Gastroesophageal sphincter (tissue), 4 donors: ENCODE data around the gene MAGI3. TPM values are rescaled to one million over a fixed set of nuclear protein-coding genes. Genes with fewer than 3 reads are reported as not detected.

ENCODE experiments used
- ATAC-seq: fragments of 150-250 bp; one replicate; pipeline ENCODE4 v1.9.1; 2016; ENCODE audit warnings: mild to moderate bottlenecking, moderate library complexity
- H3K27ac ChIP-seq, 4 donors: fragments of 200-600 bp; sonication (generic) in 3 of 4; 1 replicate in 3 of 4; 2 replicates in 1 of 4; pipeline ENCODE4 v1.5.1; 2016 to 2019
- H3K27me3 ChIP-seq: fragments of 200-600 bp; sonication (generic); one replicate; pipeline ENCODE4 v1.5.1; 2019
- H3K36me3 ChIP-seq, 2 donors: fragments of 200-600 bp; sonication (generic); one replicate each; pipeline ENCODE4 v1.5.1; 2019; ENCODE audit warnings: control low read depth in 1 of 2
- H3K4me1 ChIP-seq, 3 donors: fragments of 200-600 bp; sonication (generic); 1 replicate in 2 of 3; 2 replicates in 1 of 3; pipeline ENCODE4 v1.5.1; 2016 to 2019; ENCODE audit warnings: control low read depth in 2 of 3
- H3K4me3 ChIP-seq, 2 donors: fragments of 200-600 bp; sonication (generic); one replicate each; pipeline ENCODE4 v1.5.1; 2019; ENCODE audit warnings: mild to moderate bottlenecking in 1 of 2, moderate library complexity in 1 of 2
- H3K9me3 ChIP-seq, 3 donors: fragments of 200-600 bp; sonication (generic); one replicate each; pipeline ENCODE4 v1.5.1; 2017 to 2019; ENCODE audit warnings: control low read depth in 2 of 3
- CTCF ChIP-seq, 4 experiments: fragments of 200-600 bp in 2 of 4; fragments of 450-650 bp in 2 of 4; sonication (generic) in 1 of 4; IDR thresholded peaks; one replicate each; pipeline ENCODE4 v1.5.1; 2017 to 2019; ENCODE audit warnings: antibody characterized with exemption in 4 of 4, mild to moderate bottlenecking in 2 of 4, moderate library complexity in 2 of 4
- EP300 ChIP-seq: sonication (generic); formaldehyde crosslinking; IDR thresholded peaks from one replicate; pipeline ENCODE4 v1.6.1; 2017; ENCODE audit warnings: antibody characterized with exemption, mild to moderate bottlenecking
- POLR2A ChIP-seq, 2 donors: fragments of 450-650 bp; IDR thresholded peaks; one replicate each; pipeline ENCODE4 v1.6.1; 2017; ENCODE audit warnings: antibody characterized with exemption in 2 of 2, mild to moderate bottlenecking in 2 of 2, moderate library complexity in 1 of 2
- POLR2AphosphoS5 ChIP-seq: sonication (generic); formaldehyde crosslinking; IDR thresholded peaks from one replicate; pipeline ENCODE4 v1.6.1; 2017; ENCODE audit warnings: antibody characterized with exemption
- WGBS, 2 donors: methylation state at CpG; one replicate each; pipeline ENCODE4 v1.1.5; 2018; ENCODE audit warnings: low coverage in 1 of 2; 5-methylcytosine and 5-hydroxymethylcytosine counted together
- total RNA-seq, 4 donors: library from RNA; depleted of rRNA; stranded (reverse); fragments of >200 nt; gene quantifications; one replicate each; pipeline ENCODE4 v1.1.0, GENCODE V29; 2016

The MAGI3 gene
- total RNA-seq, 4 donors from 2014 or later: 18.2 to 26.6 (median 22.7) TPM

DNA sequence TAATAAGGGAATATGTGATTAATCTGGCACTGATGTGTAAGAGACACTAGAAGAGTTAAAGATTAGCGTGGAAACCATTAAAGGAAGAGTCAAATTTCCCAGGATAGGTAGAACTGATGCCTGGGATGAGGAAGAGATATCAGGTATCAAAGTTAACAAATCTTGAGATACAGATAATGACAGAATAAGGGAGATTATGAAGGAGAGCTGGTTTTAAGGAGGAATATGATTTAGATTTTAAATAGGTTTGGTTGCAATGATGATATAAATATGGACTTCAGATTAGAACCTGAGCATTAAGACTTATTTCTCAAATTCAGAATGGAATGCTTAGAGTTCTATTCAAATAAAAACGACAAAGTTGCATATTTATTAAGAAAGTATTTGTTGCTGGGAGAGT lies 26.2 kb downstream of the MAGI3 start:
- 86 to 95% methylated on average over 2 of the region's 2 CpGs for WGBS, 2 donors
- TF ChIP-seq POLR2AphosphoS5 (no peak), EP300 (no peak), POLR2A (IDR thresholded peaks at IDR 0.05) (no peak), CTCF (IDR thresholded peaks at IDR 0.05) (no peak)
- Histone ChIP-seq H3K27me3 (no peaks in the 10 kb centered on the region), H3K4me1 (peaks cover 2 to 10% (median 2%) of the 10 kb centered on the region in 3 donors), H3K36me3 (no peaks in the 10 kb centered on the region), H3K27ac (no peak overlapping the region), H3K4me3 (no peak overlapping the region), H3K9me3 (peaks cover 0 to 3% (median 0%) of the 10 kb centered on the region in 3 donors)
- ATAC-seq: no peak

DNA sequence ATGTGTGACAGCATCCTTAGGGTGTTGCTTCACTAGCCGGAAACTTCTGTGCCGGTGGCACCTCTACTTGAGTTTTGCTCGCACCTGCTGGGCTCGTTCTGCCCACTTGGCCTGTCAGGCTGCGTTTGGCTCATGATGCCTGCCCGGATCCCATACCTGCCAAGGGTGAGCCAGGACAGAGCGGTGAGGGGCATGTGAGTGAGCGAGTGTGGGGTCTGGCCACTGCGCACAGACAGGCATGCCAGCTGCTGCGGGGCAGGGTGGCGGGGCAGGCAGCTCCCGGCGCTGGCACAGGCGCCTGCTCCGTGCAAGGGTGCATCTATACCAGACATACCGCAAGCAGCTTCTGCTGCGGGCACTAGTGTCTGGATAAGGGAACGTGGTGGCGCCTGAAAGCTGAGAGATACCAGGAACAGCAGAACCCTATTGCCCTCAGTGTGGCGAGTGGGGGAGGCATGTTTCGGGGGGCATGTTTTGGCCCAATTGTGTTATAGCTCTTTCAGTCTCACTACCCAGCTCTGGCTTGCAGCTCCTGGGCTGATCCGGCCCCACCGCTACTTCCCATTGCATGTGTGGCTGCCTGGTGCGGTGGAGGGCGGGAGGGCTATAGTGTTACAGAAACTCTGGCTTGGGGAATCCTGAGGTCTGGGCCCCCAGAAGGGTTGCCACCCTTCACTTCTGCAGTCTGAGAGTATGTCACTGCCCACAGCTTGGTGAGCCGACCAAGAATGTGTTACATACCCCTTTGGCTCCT lies 32.2 kb downstream of the MAGI3 start:
- peaks cover 0 to 3% (median 0%) of the 10 kb centered on the region in 3 donors for H3K9me3 ChIP-seq
- no peak overlapping the region for H3K4me3 ChIP-seq
- no peak for ATAC-seq
- no peaks in the 10 kb centered on the region for H3K4me1 ChIP-seq
- 100% methylated on average over 2 of the region's 26 CpGs; no CpG with 5 or more reads in 1 of the 2 donors for WGBS, 2 donors
- H3K36me3 ChIP-seq: peaks cover 0 to 3% of the 10 kb centered on the region in 2 donors
- no peak overlapping the region for H3K27ac ChIP-seq
- TF ChIP-seq POLR2A (IDR thresholded peaks at IDR 0.05): no peak
- TF ChIP-seq EP300: no peak
- TF ChIP-seq CTCF (IDR thresholded peaks at IDR 0.05): no peak
- no peaks in the 10 kb centered on the region for H3K27me3 ChIP-seq

DNA sequence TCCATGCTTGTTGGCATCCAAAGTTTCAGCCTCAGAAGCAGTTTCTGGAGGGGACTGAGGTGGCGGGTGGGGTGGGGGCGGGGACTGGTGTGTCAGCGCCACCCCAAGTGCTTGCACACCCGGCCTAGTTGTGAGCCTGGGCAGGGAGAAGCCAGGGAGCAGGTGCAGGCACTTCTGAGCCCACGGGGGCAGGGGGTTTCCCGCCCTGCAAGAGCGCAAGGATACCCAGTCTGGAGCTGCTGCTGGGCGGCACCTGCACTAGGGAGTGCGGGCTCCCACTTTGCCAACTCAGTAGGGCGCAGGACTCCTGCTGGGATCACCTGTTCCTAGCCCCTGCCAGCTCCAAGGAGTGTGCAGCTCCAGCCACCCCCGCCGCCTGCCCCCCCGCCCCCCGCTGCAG lies 33.5 kb downstream of the MAGI3 start:
- WGBS, 2 donors: no CpG with 5 or more reads among the region's 14 CpGs

GRCh38 chr1:113429461-113430153 lies 39.3 kb downstream of the MAGI3 start:
- no peak for TF ChIP-seq EP300
- no peak for TF ChIP-seq CTCF (IDR thresholded peaks at IDR 0.05)
- ATAC-seq: no peak
- H3K27ac ChIP-seq: no peak overlapping the region
- H3K27me3 ChIP-seq: no peaks in the 10 kb centered on the region
- H3K36me3 ChIP-seq: no peaks in the 10 kb centered on the region
- peaks cover 0 to 21% (median 0%) of the 10 kb centered on the region in 3 donors for H3K4me1 ChIP-seq
- H3K9me3 ChIP-seq: no peaks in the 10 kb centered on the region
- no peak overlapping the region for H3K4me3 ChIP-seq
- 89 to 92% methylated on average over 3 of the region's 3 CpGs for WGBS, 2 donors

More for the DNA sequence above, 33.5 kb downstream of the MAGI3 start:
- TF ChIP-seq POLR2AphosphoS5 (no peak), EP300 (no peak), CTCF (IDR thresholded peaks at IDR 0.05) (no peak), POLR2A (IDR thresholded peaks at IDR 0.05) (no peak)
- Histone ChIP-seq H3K4me1 (peaks cover 0 to under 1% (median 0%) of the 10 kb centered on the region in 3 donors), H3K27me3 (no peaks in the 10 kb centered on the region), H3K4me3 (no peak overlapping the region), H3K27ac (no peak overlapping the region), H3K36me3 (peaks cover 0 to 3% of the 10 kb centered on the region in 2 donors), H3K9me3 (peaks cover 0 to 3% (median 0%) of the 10 kb centered on the region in 3 donors)
- ATAC-seq: no peak

- H3K36me3 ChIP-seq: no peaks in the 10 kb centered on the region
- no peak for TF ChIP-seq EP300
- no peak for TF ChIP-seq POLR2AphosphoS5
- no peak for TF ChIP-seq POLR2A (IDR thresholded peaks at IDR 0.05)
- no peak for TF ChIP-seq CTCF (IDR thresholded peaks at IDR 0.05)
- H3K27me3 ChIP-seq: no peaks in the 10 kb centered on the region
- H3K9me3 ChIP-seq: no peaks in the 10 kb centered on the region
- no peak for ATAC-seq
- H3K4me3 ChIP-seq: no peak overlapping the region
- no peak overlapping the region for H3K27ac ChIP-seq
- peaks cover 0 to 21% (median 0%) of the 10 kb centered on the region in 3 donors for H3K4me1 ChIP-seq
Observed at GRCh38 chr1:113433184-113433583, 42.9 kb downstream of the MAGI3 start.
